Uterus (tissue), 4 donors: Measurements from ENCODE around the gene ZNF513. TPM values are rescaled to one million over a fixed set of nuclear protein-coding genes. Genes with fewer than 3 reads are reported as not detected.

ENCODE experiments used
- DNase-seq, 2 donors: peaks; one replicate each; pipeline ENCODE4 v3.0.0-alpha.2; 2019 to 2020
- H3K27ac ChIP-seq, 2 donors: fragments of 200-600 bp; sonication (generic); 1 replicate in 1 of 2; 2 replicates in 1 of 2; pipeline ENCODE4 v1.5.1; 2016 to 2018
- H3K27me3 ChIP-seq, 2 donors: fragments of 200-600 bp; sonication (generic); one replicate each; pipeline ENCODE4 v1.5.1; 2018 to 2019; ENCODE audit warnings: control low read depth in 1 of 2
- H3K36me3 ChIP-seq, 2 donors: fragments of 200-600 bp; sonication (generic); one replicate each; pipeline ENCODE4 v1.5.1; 2019; ENCODE audit warnings: control low read depth in 1 of 2
- H3K4me1 ChIP-seq, 2 donors: fragments of 200-600 bp; sonication (generic); one replicate each; pipeline ENCODE4 v1.5.1; 2018 to 2019; ENCODE audit warnings: control low read depth in 1 of 2
- H3K4me3 ChIP-seq, 2 donors: fragments of 200-600 bp; sonication (generic); 1 replicate in 1 of 2; 2 replicates in 1 of 2; pipeline ENCODE4 v1.5.1; 2018 to 2019; ENCODE audit warnings: mild to moderate bottlenecking in 1 of 2
- H3K9me3 ChIP-seq, 2 donors: fragments of 200-600 bp; sonication (generic); one replicate each; pipeline ENCODE4 v1.5.1; 2019; ENCODE audit warnings: control low read depth in 1 of 2
- POLR2A ChIP-seq, 2 donors: fragments of 450-650 bp; IDR thresholded peaks; one replicate each; pipeline ENCODE4 v1.6.1; 2016; ENCODE audit warnings: antibody characterized with exemption in 2 of 2, mild to moderate bottlenecking in 1 of 2, moderate library complexity in 1 of 2
- intact Hi-C: fragments of 100-400 bp; cut with DNase I; formaldehyde crosslinking; loops from one replicate; pipeline ENCODE4 v1.15.1; 2023; ENCODE audit warnings: low total_unique reads
- total RNA-seq, 4 donors: library from RNA; depleted of rRNA in 3 of 4; stranded (reverse); fragments of >200 nt in 3 of 4; gene quantifications; one replicate each; pipeline versions ENCODE4 v1.1.0 to v1.2.4, GENCODE V29; 2014 to 2023
- TF ChIP-seq, protein P1 (sequence below), 4 experiments: fragments of 200-600 bp in 2 of 4; fragments of 450-650 bp in 2 of 4; sonication (generic) in 2 of 4; IDR thresholded peaks; one replicate each; pipeline ENCODE4 v1.5.1; 2016 to 2019; ENCODE audit warnings: antibody characterized with exemption in 4 of 4, mild to moderate bottlenecking in 2 of 4, moderate library complexity in 1 of 4
- donor health status: DM: yes; HTN: yes; CAD: no.

ZNF513 gene
- total RNA-seq, 4 donors from 2014 or later, result 0.88 to 16.1 (median 12.0) TPM

DNA sequence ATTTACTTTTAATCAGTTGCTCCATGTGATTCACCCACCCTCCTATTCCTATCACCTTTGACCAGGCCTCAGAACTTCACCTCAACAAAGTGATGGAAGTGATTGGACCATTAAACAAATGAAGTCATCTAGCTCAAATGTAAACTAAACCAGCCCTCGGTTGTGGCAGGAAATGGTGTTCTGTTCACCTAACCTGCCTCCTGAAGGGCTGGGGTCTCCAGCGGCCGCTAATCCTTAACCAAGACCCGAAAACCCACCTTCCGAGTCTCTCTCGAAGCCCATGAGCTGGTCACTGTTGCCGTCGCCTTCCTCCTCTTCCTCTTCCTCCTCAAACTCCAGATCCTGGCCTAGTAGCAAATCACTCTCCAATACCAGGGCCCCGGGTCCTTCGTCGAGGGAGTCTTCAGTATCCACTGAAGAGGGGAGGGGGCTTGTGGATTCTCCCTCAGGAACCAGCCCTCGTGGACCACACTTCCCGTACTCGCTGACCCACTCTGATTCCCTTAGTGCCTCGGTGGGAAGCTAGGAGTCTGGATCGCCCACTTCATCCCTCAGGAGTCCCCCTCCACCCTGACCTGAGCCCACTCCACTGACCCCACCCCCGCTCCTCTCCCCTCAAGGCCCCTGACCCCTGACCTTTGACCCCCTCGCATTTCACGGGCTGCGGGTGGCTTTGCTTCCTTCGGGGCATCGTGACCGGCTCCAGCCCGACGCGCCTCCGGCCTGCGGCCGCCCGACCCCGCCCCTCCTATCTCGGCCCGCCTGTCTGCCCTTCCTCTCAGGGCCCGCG is 503 bp downstream of the ZNF513 start:
- TF ChIP-seq, protein P1, sequence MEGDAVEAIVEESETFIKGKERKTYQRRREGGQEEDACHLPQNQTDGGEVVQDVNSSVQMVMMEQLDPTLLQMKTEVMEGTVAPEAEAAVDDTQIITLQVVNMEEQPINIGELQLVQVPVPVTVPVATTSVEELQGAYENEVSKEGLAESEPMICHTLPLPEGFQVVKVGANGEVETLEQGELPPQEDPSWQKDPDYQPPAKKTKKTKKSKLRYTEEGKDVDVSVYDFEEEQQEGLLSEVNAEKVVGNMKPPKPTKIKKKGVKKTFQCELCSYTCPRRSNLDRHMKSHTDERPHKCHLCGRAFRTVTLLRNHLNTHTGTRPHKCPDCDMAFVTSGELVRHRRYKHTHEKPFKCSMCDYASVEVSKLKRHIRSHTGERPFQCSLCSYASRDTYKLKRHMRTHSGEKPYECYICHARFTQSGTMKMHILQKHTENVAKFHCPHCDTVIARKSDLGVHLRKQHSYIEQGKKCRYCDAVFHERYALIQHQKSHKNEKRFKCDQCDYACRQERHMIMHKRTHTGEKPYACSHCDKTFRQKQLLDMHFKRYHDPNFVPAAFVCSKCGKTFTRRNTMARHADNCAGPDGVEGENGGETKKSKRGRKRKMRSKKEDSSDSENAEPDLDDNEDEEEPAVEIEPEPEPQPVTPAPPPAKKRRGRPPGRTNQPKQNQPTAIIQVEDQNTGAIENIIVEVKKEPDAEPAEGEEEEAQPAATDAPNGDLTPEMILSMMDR (IDR thresholded peaks at IDR 0.05), result no peak
- no peak for TF ChIP-seq POLR2A (IDR thresholded peaks at IDR 0.05)
- intact Hi-C loops, result no loop called here
- H3K4me1 ChIP-seq, result no peaks in the 10 kb centered on the region
- peak overlapping the region; percentile 55 to 71 for H3K4me3 ChIP-seq
- no peaks in the 10 kb centered on the region for H3K9me3 ChIP-seq
- no peaks in the 10 kb centered on the region for H3K27me3 ChIP-seq
- H3K27ac ChIP-seq, result peak overlapping the region; percentile 82 to 90
- H3K36me3 ChIP-seq, result no peaks in the 10 kb centered on the region
- peak; percentile 70 to 75 for DNase-seq

DNA sequence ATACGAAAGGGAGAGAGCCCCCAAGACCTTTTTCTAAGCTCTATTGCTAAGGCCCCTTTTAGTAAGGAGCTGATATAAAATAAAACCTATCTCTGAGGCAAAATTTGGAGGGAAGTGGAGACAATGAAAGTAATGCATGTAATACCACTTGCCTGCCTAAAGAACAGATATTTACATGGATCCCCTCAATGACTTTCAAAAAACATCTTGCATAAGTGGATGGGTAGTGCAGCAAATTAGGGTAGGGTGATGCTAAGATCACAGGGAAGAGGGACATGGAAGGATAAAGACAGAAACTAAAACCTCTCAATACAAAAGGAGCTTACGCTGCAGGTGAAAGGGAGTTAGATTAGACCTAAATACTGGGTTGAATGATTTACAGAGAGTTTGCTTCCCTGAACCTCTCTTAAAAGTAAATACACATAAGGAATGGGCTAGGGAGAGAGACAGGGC is 1.1 kb downstream of the ZNF513 start:
- H3K36me3 ChIP-seq, result no peaks in the 10 kb centered on the region
- no peaks in the 10 kb centered on the region for H3K4me1 ChIP-seq
- H3K9me3 ChIP-seq, result no peaks in the 10 kb centered on the region
- H3K4me3 ChIP-seq, result peak overlapping the region in 1 of 2 donors; percentile 71
- TF ChIP-seq, protein P1 (IDR thresholded peaks at IDR 0.05), result no peak
- TF ChIP-seq POLR2A (IDR thresholded peaks at IDR 0.05), result no peak
- H3K27ac ChIP-seq, result peak overlapping the region in 1 of 2 donors; percentile 82
- no peak for DNase-seq
- no peaks in the 10 kb centered on the region for H3K27me3 ChIP-seq
- intact Hi-C loops, result no loop called here

GRCh38 chr2:27378809-27379290 is 1.7 kb downstream of the ZNF513 start:
- Histone ChIP-seq H3K4me3 (no peak overlapping the region), H3K4me1 (no peaks in the 10 kb centered on the region), H3K27me3 (no peaks in the 10 kb centered on the region), H3K9me3 (no peaks in the 10 kb centered on the region), H3K27ac (no peak overlapping the region), H3K36me3 (no peaks in the 10 kb centered on the region)
- intact Hi-C loops, result no loop called here
- DNase-seq, result no peak
- TF ChIP-seq, protein P1 (IDR thresholded peaks at IDR 0.05), result no peak
- TF ChIP-seq POLR2A (IDR thresholded peaks at IDR 0.05), result no peak

DNA sequence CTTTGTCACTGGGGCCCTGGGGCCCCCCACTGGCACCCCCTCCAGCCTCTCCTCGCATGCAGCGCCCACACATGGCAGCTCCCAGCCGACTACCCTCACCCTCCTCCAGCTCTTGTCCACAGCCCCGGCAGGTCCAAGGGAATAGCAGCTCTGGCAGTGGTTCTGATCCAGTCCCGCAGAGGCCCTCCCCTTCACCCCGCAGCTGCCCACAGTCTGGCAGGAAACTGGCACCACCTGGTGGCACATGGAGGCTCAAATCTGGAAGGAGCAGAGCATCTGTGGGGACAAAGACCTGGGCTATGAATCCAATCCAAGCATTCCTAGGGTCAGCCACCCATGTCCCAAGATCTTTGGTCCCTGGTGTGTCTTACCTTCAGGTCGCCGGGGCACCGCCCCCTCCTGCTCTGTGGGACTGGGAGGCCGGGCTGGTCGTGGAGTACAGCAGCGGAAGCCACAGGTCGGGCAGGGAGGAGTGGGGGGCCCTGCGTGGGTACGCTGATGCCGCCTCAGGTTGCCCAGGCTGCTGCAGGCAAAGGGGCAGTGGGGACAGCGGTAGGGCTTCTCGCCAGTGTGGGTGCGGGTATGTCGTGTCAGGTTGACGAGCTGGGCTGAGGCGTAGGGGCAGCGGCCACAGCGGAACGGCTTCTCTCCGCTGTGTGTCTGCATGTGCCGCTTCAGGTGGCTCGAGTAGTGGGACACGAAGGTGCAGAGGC is 2.3 kb downstream of the ZNF513 start:
- no peaks in the 10 kb centered on the region for H3K27me3 ChIP-seq
- DNase-seq, result no peak
- no peaks in the 10 kb centered on the region for H3K36me3 ChIP-seq
- intact Hi-C loops, result no loop called here
- H3K9me3 ChIP-seq, result no peaks in the 10 kb centered on the region
- TF ChIP-seq, protein P1 (IDR thresholded peaks at IDR 0.05), result no peak
- TF ChIP-seq POLR2A (IDR thresholded peaks at IDR 0.05), result no peak
- H3K4me1 ChIP-seq, result peaks cover 0 to under 1% of the 10 kb centered on the region in 2 donors
- no peak overlapping the region for H3K4me3 ChIP-seq
- no peak overlapping the region for H3K27ac ChIP-seq

- no peaks in the 10 kb centered on the region for H3K36me3 ChIP-seq
- no peak for DNase-seq
Observed at GRCh38 chr2:27377618-27378095, 2.9 kb downstream of the ZNF513 start.

More at GRCh38 chr2:27377618-27378095, 2.9 kb downstream of the ZNF513 start:
- no peaks in the 10 kb centered on the region for H3K27me3 ChIP-seq
- TF ChIP-seq POLR2A (IDR thresholded peaks at IDR 0.05), result no peak
- TF ChIP-seq, protein P1 (IDR thresholded peaks at IDR 0.05), result no peak
- intact Hi-C loops, result no loop called here
- H3K4me1 ChIP-seq, result peaks cover 0 to 6% of the 10 kb centered on the region in 2 donors
- H3K9me3 ChIP-seq, result no peaks in the 10 kb centered on the region
- no peak overlapping the region for H3K27ac ChIP-seq
- H3K4me3 ChIP-seq, result no peak overlapping the region
